Keratinocyte (primary cell): Measurements from ENCODE around the gene SPATC1L. TPM values are rescaled to one million over a fixed set of nuclear protein-coding genes. Genes with fewer than 3 reads are reported as not detected.
"Not testable (repeated sequence)": the region's sequence is repeated elsewhere in the genome, so short reads cannot be mapped to it uniquely, and the experiment has no call there.

Experiments used
- DNase-seq: peaks from one replicate; pipeline ENCODE4 v3.0.0-alpha.2; 2011; ENCODE audit warnings: low read depth, missing footprints, low spot score
- FAIRE-seq: peaks from 2 replicates; lab custom pipeline; 2011; peaks lifted over from hg19 to GRCh38; lab: Jason Lieb, UNC
- H2AFZ ChIP-seq: 2 replicates; pipeline ENCODE4 v1.6.0; 2012; ENCODE audit warnings: low read length, control low read depth, inconsistent platforms; ENCODE audit not compliant: control insufficient read depth
- H3K27ac ChIP-seq: 2 replicates; pipeline ENCODE4 v1.5.1; 2011; ENCODE audit warnings: low read length; ENCODE audit not compliant: control insufficient read depth, insufficient read depth
- H3K27me3 ChIP-seq: 3 replicates; pipeline ENCODE4 v1.6.0; 2011; ENCODE audit warnings: low read length; ENCODE audit not compliant: control insufficient read depth, insufficient read depth; ENCODE audit errors: extremely low read depth
- H3K36me3 ChIP-seq, 2 experiments: 2 replicates in 1 of 2; 3 replicates in 1 of 2; pipeline ENCODE4 v1.5.1; 2011; ENCODE audit warnings: low read length in 2 of 2, mild to moderate bottlenecking in 1 of 2; ENCODE audit not compliant: control insufficient read depth in 2 of 2, insufficient read depth in 2 of 2; ENCODE audit errors: extremely low read depth in 1 of 2
- H3K4me1 ChIP-seq: 3 replicates; pipeline ENCODE4 v1.5.1; 2011; ENCODE audit warnings: low read length; ENCODE audit not compliant: control insufficient read depth, insufficient read depth; ENCODE audit errors: extremely low read depth
- H3K4me2 ChIP-seq: 3 replicates; pipeline ENCODE4 v1.6.0; 2011; ENCODE audit warnings: low read depth, low read length; ENCODE audit not compliant: control insufficient read depth, insufficient read depth; ENCODE audit errors: extremely low read depth
- H3K4me3 ChIP-seq, 3 experiments: fragments of 200-600 bp in 1 of 3; sonication (generic) in 1 of 3; 2 replicates in 2 of 3; 3 replicates in 1 of 3; pipeline ENCODE4 v1.5.1; 2011 to 2016; ENCODE audit warnings: low read length in 3 of 3, mild to moderate bottlenecking in 3 of 3, control low read depth in 2 of 3, inconsistent platforms in 1 of 3, low read depth in 1 of 3, mixed read lengths in 1 of 3, mixed run types in 1 of 3, moderate library complexity in 1 of 3; ENCODE audit not compliant: control insufficient read depth in 2 of 3, insufficient read depth in 2 of 3; ENCODE audit errors: extremely low read depth in 1 of 3
- H3K79me2 ChIP-seq: 2 replicates; pipeline ENCODE4 v1.6.0; 2012; ENCODE audit warnings: low read length; ENCODE audit not compliant: control insufficient read depth, insufficient read depth
- H3K9ac ChIP-seq: 3 replicates; pipeline ENCODE4 v1.6.0; 2011; ENCODE audit warnings: low read length; ENCODE audit not compliant: control insufficient read depth, insufficient read depth; ENCODE audit errors: extremely low read depth
- H3K9me1 ChIP-seq: 3 replicates; pipeline ENCODE4 v1.6.0; 2011; ENCODE audit warnings: low read length; ENCODE audit not compliant: control insufficient read depth, insufficient read depth; ENCODE audit errors: extremely low read depth
- H3K9me3 ChIP-seq: 2 replicates; pipeline ENCODE4 v1.5.1; 2012; ENCODE audit warnings: low read depth, low read length; ENCODE audit not compliant: control insufficient read depth
- H4K20me1 ChIP-seq: 3 replicates; pipeline ENCODE4 v1.6.0; 2011; ENCODE audit warnings: low read length; ENCODE audit not compliant: control insufficient read depth, insufficient read depth; ENCODE audit errors: extremely low read depth
- EZH2 ChIP-seq: IDR thresholded peaks from one replicate; pipeline ENCODE4 v1.6.1; 2012; ENCODE audit warnings: inconsistent platforms, mild to moderate bottlenecking, low read length, moderate library complexity
- dilution Hi-C: fragments of 300-500 bp; cut with MboI; formaldehyde crosslinking; loops from one replicate; pipeline ENCODE4 v1.7.0; 2020; ENCODE audit warnings: low sequenced_read_pairs; ENCODE audit not compliant: extremely low pct_ligation_motif_present
- polyA plus RNA-seq, 5 experiments: library from polyadenylated mRNA; depleted of rRNA in 3 of 5; stranded (reverse) in 3 of 5; stranded (forward) in 1 of 5; unstranded in 1 of 5; fragments of >200 nt; gene quantifications; 1 replicate in 1 of 5; 2 replicates in 3 of 5; 3 replicates in 1 of 5; pipeline versions ENCODE4 v1.2.1 to v1.2.3, GENCODE V29; 2011 to 2012; ENCODE audit warnings: missing spikeins in 2 of 5, low read depth in 1 of 5, low replicate concordance in 1 of 5
- TF ChIP-seq, protein P1 (sequence below), 3 experiments: IDR thresholded peaks in 1 of 3; conservative IDR thresholded peaks in 1 of 3; optimal IDR thresholded peaks in 1 of 3; 2 replicates in 2 of 3; 3 replicates in 1 of 3; pipeline versions ENCODE3 to v1.5.1; 2011; ENCODE audit warnings: low read length in 3 of 3, mild to moderate bottlenecking in 3 of 3, moderate library complexity in 2 of 3, control low read depth in 1 of 3, inconsistent platforms in 1 of 3; ENCODE audit not compliant: insufficient read depth in 2 of 3; ENCODE audit errors: extremely low read depth in 1 of 3

SPATC1L gene
- polyA plus RNA-seq, 1 donor (not counting 4 experiments of a cell fraction or from before 2014, with no cell fraction given): 1.3 TPM

DNA sequence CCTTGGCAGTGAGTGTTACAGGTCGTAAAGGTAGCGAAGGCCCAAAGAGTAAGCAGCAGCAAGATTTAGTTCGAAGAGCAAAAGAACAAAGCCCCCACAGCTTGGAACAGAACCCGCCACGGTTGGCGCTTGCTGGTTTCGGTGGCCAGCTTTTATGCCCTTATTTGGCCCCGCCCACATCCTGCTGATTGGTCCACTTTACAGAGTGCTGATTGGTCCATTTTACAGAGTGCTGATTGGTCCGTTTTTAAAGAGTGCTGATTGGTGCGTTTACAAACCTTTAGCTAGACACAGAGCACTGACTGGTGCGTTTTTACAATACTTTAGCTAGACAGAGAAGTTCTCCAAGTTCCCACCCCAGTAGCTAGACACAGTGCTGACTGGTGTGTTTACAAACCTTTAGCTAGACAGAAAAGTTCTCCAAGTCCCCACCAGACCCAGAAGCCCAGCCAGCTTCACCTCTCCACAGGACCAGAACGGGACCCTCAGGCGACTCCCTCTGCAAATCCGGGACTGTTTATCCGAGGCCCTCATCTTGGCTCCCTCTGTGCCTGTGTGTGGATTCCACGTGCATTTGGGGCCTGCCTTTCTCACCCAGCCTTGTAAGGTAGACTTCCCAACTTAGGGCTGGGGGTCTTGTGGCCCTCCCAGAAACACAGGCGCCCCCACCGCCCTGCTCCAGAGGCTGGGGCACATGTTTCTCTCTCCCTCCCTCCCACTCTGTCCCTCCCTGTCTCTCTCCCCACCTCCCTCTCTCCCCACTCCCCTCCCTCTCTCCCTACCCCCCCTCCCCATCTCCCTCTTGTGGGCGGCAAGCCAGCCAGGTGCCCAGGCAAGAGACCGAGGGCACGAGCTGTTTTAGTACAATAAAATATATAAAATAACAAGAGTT is 41.4 kb downstream of the SPATC1L start:
- no peak overlapping the region for H3K9ac ChIP-seq
- H4K20me1 ChIP-seq: no peaks in the 10 kb centered on the region
- H3K4me3 ChIP-seq: no peak overlapping the region
- H3K36me3 ChIP-seq: no peaks in the 10 kb centered on the region
- no peak overlapping the region for H2AFZ ChIP-seq
- no peak overlapping the region for H3K4me2 ChIP-seq
- DNase-seq (no peak), FAIRE-seq (no peak)
- H3K27ac ChIP-seq: no peak overlapping the region
- no peak for TF ChIP-seq EZH2
- TF ChIP-seq, protein P1, sequence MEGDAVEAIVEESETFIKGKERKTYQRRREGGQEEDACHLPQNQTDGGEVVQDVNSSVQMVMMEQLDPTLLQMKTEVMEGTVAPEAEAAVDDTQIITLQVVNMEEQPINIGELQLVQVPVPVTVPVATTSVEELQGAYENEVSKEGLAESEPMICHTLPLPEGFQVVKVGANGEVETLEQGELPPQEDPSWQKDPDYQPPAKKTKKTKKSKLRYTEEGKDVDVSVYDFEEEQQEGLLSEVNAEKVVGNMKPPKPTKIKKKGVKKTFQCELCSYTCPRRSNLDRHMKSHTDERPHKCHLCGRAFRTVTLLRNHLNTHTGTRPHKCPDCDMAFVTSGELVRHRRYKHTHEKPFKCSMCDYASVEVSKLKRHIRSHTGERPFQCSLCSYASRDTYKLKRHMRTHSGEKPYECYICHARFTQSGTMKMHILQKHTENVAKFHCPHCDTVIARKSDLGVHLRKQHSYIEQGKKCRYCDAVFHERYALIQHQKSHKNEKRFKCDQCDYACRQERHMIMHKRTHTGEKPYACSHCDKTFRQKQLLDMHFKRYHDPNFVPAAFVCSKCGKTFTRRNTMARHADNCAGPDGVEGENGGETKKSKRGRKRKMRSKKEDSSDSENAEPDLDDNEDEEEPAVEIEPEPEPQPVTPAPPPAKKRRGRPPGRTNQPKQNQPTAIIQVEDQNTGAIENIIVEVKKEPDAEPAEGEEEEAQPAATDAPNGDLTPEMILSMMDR (optimal IDR thresholded peaks at IDR 0.05 in 1 of 3, IDR thresholded peaks at IDR 0.05 in 1 of 3, conservative IDR thresholded peaks at IDR 0.05 in 1 of 3; ENCODE audit: extremely low read depth in 1 of 3, insufficient read depth in 2 of 3, low read length in 3 of 3): no peak
- no peaks in the 10 kb centered on the region for H3K79me2 ChIP-seq
- no peaks in the 10 kb centered on the region for H3K4me1 ChIP-seq
- H3K27me3 ChIP-seq: peaks cover 7% of the 10 kb centered on the region
- no peaks in the 10 kb centered on the region for H3K9me3 ChIP-seq
- dilution Hi-C loops: no loop called here
- no peaks in the 10 kb centered on the region for H3K9me1 ChIP-seq

DNA sequence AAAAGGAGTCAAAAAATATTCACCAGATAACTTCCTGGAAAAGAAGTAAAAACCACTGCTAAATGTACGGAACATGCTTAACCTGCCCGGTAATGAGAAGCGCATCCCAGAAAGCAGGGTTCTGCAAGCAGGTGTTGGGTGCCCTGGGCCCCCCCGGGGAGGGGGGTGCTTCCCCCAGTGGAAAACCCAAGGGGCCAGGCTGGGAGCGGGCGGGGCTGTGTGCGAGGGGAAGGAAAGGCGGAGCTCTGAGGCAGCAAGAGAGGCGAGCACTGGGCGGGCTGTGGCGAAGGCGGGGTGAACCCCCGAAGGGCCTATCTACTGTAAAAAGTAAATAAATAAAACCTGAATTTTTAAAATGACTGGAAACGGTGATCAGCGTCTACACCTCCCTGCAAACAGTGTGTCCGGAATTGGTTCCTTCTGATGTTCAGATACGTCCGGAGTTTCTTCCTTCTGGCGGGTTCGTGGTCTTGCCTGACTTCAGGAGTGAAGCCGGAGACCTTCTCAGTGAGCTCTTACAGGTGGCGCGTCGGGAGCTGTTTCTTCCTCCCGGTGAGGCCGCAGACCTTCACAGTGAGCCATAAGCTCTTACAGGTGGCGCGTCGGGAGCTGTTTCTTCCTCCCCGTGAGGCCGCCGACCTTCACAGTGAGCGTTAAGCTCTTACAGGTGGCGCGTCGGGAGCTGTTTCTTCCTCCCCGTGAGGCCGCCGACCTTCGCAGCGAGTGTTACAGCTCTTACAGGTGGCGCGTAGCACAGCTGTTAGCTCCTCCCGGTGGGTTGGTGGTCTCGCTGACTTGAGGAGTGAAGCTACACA is 42.3 kb downstream of the SPATC1L start:
- Histone ChIP-seq H3K27me3 (peaks cover 7% of the 10 kb centered on the region), H3K9me3 (no peaks in the 10 kb centered on the region), H4K20me1 (no peaks in the 10 kb centered on the region), H3K27ac (no peak overlapping the region), H3K9me1 (no peaks in the 10 kb centered on the region), H3K4me3 (no peak overlapping the region), H3K79me2 (no peaks in the 10 kb centered on the region), H3K9ac (no peak overlapping the region), H3K4me1 (no peaks in the 10 kb centered on the region), H3K4me2 (no peak overlapping the region), H2AFZ (no peak overlapping the region), H3K36me3 (no peaks in the 10 kb centered on the region)
- TF ChIP-seq, protein P1 (optimal IDR thresholded peaks at IDR 0.05 in 1 of 3, IDR thresholded peaks at IDR 0.05 in 1 of 3, conservative IDR thresholded peaks at IDR 0.05 in 1 of 3; ENCODE audit: extremely low read depth in 1 of 3, insufficient read depth in 2 of 3, low read length in 3 of 3): no peak
- no peak for TF ChIP-seq EZH2
- no peak for DNase-seq
- no peak for FAIRE-seq
- dilution Hi-C loops: no loop called here

DNA sequence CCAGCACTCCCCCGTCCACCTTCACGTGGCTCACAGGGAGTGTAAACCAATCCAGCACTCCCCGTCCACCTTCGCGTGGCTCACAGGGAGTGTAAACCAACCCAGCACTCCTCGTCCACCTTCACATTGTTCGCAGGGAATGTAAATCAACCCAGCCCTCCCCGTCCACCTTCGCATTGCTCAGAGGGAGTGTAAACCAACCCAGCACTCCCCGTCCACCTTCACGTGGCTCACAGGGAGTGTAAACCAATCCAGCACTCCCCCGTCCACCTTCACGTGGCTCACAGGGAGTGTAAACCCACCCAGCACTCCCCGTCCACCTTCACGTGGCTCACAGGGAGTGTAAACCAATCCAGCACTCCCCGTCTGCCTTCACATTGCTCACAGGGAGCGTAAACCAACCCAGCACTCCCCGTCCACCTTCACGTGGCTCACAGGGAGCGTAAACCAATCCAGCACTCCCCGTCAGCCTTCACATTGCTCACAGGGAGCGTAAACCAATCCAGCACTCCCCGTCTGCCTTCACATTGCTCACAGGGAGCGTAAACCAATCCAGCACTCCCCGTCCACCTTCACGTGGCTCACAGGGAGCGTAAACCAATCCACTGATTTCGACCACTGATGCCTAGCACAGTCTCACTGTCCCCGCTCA is 43.8 kb downstream of the SPATC1L start:
- FAIRE-seq, H3K9ac ChIP-seq, H4K20me1 ChIP-seq, H3K4me2 ChIP-seq, H3K79me2 ChIP-seq, H3K9me1 ChIP-seq, H3K36me3 ChIP-seq, H3K27me3 ChIP-seq, H3K27ac ChIP-seq, H3K4me1 ChIP-seq, H3K4me3 ChIP-seq, DNase-seq, H3K9me3 ChIP-seq, dilution Hi-C loops: not testable (repeated sequence)
- peak overlapping the region; percentile 12 for H2AFZ ChIP-seq
